Suprapubic skin (tissue), 4 donors: Measurements from ENCODE around the gene DOCK11. TPM values are rescaled to one million over a fixed set of nuclear protein-coding genes. Genes with fewer than 3 reads are reported as not detected.

Experiments used
- DNase-seq, 2 donors: peaks; one replicate each; pipeline ENCODE4 v3.0.0-alpha.2; 2019; ENCODE audit warnings: low spot score in 2 of 2
- H3K27ac ChIP-seq: fragments of 200-600 bp; sonication (generic); one replicate; pipeline ENCODE4 v1.5.1; 2019
- H3K27me3 ChIP-seq: fragments of 200-600 bp; sonication (generic); one replicate; pipeline ENCODE4 v1.5.1; 2019
- H3K36me3 ChIP-seq: fragments of 200-600 bp; sonication (generic); one replicate; pipeline ENCODE4 v1.5.1; 2019
- H3K4me1 ChIP-seq: fragments of 200-600 bp; sonication (generic); one replicate; pipeline ENCODE4 v1.5.1; 2019
- H3K4me3 ChIP-seq: fragments of 200-600 bp; sonication (generic); one replicate; pipeline ENCODE4 v1.5.1; 2019; ENCODE audit warnings: mild to moderate bottlenecking
- H3K9me3 ChIP-seq: fragments of 200-600 bp; sonication (generic); one replicate; pipeline ENCODE4 v1.5.1; 2019
- EP300 ChIP-seq: sonication (generic); formaldehyde crosslinking; IDR thresholded peaks from one replicate; pipeline ENCODE4 v1.6.1; 2017; ENCODE audit warnings: antibody characterized with exemption
- POLR2A ChIP-seq, 2 donors: fragments of 450-650 bp; IDR thresholded peaks; one replicate each; pipeline ENCODE4 v1.6.1; 2017; ENCODE audit warnings: antibody characterized with exemption in 2 of 2, mild to moderate bottlenecking in 2 of 2, moderate library complexity in 2 of 2
- POLR2AphosphoS5 ChIP-seq, 3 donors: sonication (generic); formaldehyde crosslinking; IDR thresholded peaks; one replicate each; pipeline ENCODE4 v1.6.1; 2017; ENCODE audit warnings: antibody characterized with exemption in 3 of 3
- WGBS: methylation state at CpG from one replicate; pipeline ENCODE4 v1.1.5; 2018; 5-methylcytosine and 5-hydroxymethylcytosine counted together
- total RNA-seq, 4 donors: library from RNA; depleted of rRNA; stranded (reverse); fragments of >200 nt; gene quantifications; one replicate each; pipeline ENCODE4 v1.1.0, GENCODE V29; 2016
- TF ChIP-seq, protein P1 (sequence below), 2 donors: fragments of 200-600 bp in 1 of 2; fragments of 450-650 bp in 1 of 2; sonication (generic) in 1 of 2; IDR thresholded peaks; one replicate each; pipeline ENCODE4 v1.5.1; 2016 to 2019; ENCODE audit warnings: antibody characterized with exemption in 2 of 2, mild to moderate bottlenecking in 1 of 2, moderate library complexity in 1 of 2

The DOCK11 gene
- total RNA-seq, 4 donors from 2014 or later = 3.9 to 9.4 (median 5.7) TPM

- H3K4me1 ChIP-seq = no peaks in the 10 kb centered on the region
- 35% methylated on average over 2 of the region's 2 CpGs for WGBS
- H3K36me3 ChIP-seq = no peaks in the 10 kb centered on the region
- TF ChIP-seq, protein P1, sequence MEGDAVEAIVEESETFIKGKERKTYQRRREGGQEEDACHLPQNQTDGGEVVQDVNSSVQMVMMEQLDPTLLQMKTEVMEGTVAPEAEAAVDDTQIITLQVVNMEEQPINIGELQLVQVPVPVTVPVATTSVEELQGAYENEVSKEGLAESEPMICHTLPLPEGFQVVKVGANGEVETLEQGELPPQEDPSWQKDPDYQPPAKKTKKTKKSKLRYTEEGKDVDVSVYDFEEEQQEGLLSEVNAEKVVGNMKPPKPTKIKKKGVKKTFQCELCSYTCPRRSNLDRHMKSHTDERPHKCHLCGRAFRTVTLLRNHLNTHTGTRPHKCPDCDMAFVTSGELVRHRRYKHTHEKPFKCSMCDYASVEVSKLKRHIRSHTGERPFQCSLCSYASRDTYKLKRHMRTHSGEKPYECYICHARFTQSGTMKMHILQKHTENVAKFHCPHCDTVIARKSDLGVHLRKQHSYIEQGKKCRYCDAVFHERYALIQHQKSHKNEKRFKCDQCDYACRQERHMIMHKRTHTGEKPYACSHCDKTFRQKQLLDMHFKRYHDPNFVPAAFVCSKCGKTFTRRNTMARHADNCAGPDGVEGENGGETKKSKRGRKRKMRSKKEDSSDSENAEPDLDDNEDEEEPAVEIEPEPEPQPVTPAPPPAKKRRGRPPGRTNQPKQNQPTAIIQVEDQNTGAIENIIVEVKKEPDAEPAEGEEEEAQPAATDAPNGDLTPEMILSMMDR (IDR thresholded peaks at IDR 0.05) = no peak
- no peaks in the 10 kb centered on the region for H3K9me3 ChIP-seq
- H3K27ac ChIP-seq = no peak overlapping the region
- H3K27me3 ChIP-seq = no peaks in the 10 kb centered on the region
- H3K4me3 ChIP-seq = no peak overlapping the region
- DNase-seq = no peak
These were observed 186.8 kb downstream of the DOCK11 start for GRCh38 chrX:118682258-118683014.

DNA sequence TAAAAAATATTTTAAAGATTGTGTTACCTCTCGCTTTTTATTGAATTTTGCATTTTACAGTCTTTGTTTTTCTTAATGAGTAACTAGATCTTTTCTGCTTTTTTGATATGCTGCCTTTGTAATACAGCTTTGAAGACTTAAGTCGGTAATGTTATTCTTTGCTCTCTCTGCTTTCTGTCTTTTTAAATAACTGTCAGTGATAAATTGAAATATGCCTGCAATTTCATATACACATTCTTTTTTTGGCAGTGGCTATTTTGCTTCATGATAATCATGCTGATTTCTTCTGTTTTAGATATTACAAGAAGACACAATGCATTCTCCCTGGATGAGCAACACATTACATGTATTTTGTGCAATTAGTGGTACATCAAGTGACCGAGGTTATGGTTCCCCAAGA, 189.8 kb downstream of the DOCK11 start:
- TF ChIP-seq POLR2A (IDR thresholded peaks at IDR 0.05) = no peak
- TF ChIP-seq EP300 = no peak
- TF ChIP-seq POLR2AphosphoS5 (IDR thresholded peaks at IDR 0.05) = no peak
- TF ChIP-seq, protein P1 (IDR thresholded peaks at IDR 0.05) = no peak
- WGBS = 82% methylated on average over 3 of the region's 3 CpGs
- DNase-seq = no peak
- H3K27me3 ChIP-seq = no peaks in the 10 kb centered on the region
- H3K9me3 ChIP-seq = no peaks in the 10 kb centered on the region
- no peak overlapping the region for H3K27ac ChIP-seq
- H3K4me3 ChIP-seq = no peak overlapping the region
- no peaks in the 10 kb centered on the region for H3K4me1 ChIP-seq
- no peaks in the 10 kb centered on the region for H3K36me3 ChIP-seq

DNA sequence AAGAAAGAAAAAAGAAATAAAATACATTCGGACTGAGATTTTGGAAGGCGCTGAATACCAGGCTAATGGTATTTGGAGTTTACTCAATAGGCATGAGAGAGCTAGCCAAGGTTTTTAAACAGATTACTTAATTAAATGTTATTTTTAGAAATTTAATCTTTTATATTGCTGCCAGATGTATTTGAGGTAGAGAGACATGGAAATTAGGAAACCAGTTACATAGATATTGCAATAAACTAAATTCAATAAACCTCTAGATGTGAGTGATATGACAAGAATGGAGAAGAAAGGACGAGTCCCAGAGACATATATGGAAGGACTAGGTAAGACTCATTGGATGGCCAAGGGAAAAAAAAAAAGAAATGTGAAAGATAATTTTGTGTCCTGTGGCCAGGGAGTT, 193.3 kb downstream of the DOCK11 start:
- Histone ChIP-seq H3K4me3 (no peak overlapping the region), H3K27ac (no peak overlapping the region), H3K27me3 (no peaks in the 10 kb centered on the region), H3K36me3 (no peaks in the 10 kb centered on the region), H3K4me1 (no peaks in the 10 kb centered on the region), H3K9me3 (no peaks in the 10 kb centered on the region)
- no peak for TF ChIP-seq POLR2A (IDR thresholded peaks at IDR 0.05)
- no peak for TF ChIP-seq EP300
- TF ChIP-seq POLR2AphosphoS5 (IDR thresholded peaks at IDR 0.05) = no peak
- DNase-seq = no peak
- 71% methylated on average over 3 of the region's 3 CpGs for WGBS

GRCh38 chrX:118693843-118694242, 198.2 kb downstream of the DOCK11 start:
- no peaks in the 10 kb centered on the region for H3K9me3 ChIP-seq
- H3K4me1 ChIP-seq = no peaks in the 10 kb centered on the region
- H3K27ac ChIP-seq = no peak overlapping the region
- TF ChIP-seq, protein P1 (IDR thresholded peaks at IDR 0.05) = no peak
- no peak for TF ChIP-seq EP300
- no peak for TF ChIP-seq POLR2AphosphoS5 (IDR thresholded peaks at IDR 0.05)
- TF ChIP-seq POLR2A (IDR thresholded peaks at IDR 0.05) = no peak
- H3K27me3 ChIP-seq = no peaks in the 10 kb centered on the region
- DNase-seq = no peak
- 42% methylated on average over 2 of the region's 2 CpGs for WGBS
- no peak overlapping the region for H3K4me3 ChIP-seq
- no peaks in the 10 kb centered on the region for H3K36me3 ChIP-seq

GRCh38 chrX:118694638-118695037, 199.0 kb downstream of the DOCK11 start:
- no peak overlapping the region for H3K4me3 ChIP-seq
- no peak for DNase-seq
- TF ChIP-seq POLR2AphosphoS5 (IDR thresholded peaks at IDR 0.05) (no peak), POLR2A (IDR thresholded peaks at IDR 0.05) (no peak), EP300 (no peak)
- TF ChIP-seq, protein P1 (IDR thresholded peaks at IDR 0.05) = no peak
- H3K27ac ChIP-seq = no peak overlapping the region
- no peaks in the 10 kb centered on the region for H3K27me3 ChIP-seq
- no peaks in the 10 kb centered on the region for H3K36me3 ChIP-seq
- 68% methylated on average over 6 of the region's 6 CpGs for WGBS
- no peaks in the 10 kb centered on the region for H3K9me3 ChIP-seq
- H3K4me1 ChIP-seq = no peaks in the 10 kb centered on the region
